ENCODE data around the gene ZSCAN1.

The ZSCAN1 gene

DNA sequence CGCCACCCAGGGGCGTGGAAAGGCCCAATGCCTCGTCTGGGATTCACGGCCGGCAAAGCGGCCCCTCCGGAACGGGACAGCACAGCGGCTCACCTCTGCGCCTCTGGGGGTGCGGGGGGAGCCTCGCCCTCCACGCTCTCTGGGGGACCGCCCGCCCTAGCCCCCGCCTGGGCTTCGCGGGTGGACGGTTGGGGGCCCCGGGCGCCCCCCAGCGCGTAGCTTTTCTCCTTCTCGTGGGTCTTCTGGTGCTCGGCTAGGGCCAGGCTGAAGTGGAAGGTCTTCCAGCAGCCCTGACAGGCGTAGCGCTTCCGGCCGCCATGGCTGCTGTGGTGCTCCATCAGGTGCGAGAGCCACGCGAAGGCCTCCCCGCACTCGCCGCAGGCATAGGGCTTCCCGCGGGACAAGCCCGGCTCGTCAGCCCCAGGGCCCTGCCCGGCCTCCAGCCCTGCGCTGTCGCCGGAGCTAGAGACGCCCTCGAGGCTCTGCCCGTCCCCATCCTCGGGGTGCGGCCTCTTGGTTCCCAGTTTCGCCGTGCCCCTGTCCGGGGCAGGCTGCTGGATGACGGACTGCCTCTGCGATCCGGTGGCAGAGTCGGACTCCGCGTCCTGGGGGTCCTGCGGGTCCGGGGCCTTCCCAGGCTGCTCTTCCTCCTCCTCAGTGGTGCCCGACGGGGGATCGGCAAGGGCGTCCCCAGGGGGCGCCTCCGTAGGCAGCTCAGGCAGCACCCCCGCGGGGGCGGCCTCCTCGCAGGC is 50.9 kb downstream of the ZSCAN1 start:
- no peak for DNase-seq (ENCODE audit: low spot score)

DNA sequence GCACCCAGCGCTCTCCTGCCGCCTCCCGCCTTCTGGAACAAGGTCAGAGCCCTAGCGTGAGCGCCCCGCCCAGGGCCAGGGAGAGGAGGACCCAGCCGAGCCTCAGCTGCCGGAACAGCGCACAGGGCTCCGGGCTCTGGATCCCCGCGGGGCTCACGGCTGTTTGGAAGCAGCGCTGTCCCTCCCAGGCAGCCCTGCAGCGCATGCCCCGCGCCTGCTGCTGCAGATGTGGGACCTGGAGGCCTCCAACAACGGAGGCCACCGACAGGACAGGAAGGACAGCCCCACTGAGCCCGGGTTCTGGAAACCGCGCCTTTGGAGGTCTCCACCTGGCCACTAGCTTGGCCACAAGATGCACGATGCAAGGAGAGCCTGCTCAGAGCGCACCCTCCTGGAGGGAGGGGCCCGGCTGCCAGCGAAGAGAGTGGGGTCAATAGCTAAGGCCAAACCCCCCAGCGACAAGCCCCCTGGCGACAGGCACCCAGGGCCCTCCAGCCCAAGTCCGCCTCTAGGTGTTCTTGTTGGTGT is 51.6 kb downstream of the ZSCAN1 start:
- DNase-seq (ENCODE audit: low spot score): no peak

DNA sequence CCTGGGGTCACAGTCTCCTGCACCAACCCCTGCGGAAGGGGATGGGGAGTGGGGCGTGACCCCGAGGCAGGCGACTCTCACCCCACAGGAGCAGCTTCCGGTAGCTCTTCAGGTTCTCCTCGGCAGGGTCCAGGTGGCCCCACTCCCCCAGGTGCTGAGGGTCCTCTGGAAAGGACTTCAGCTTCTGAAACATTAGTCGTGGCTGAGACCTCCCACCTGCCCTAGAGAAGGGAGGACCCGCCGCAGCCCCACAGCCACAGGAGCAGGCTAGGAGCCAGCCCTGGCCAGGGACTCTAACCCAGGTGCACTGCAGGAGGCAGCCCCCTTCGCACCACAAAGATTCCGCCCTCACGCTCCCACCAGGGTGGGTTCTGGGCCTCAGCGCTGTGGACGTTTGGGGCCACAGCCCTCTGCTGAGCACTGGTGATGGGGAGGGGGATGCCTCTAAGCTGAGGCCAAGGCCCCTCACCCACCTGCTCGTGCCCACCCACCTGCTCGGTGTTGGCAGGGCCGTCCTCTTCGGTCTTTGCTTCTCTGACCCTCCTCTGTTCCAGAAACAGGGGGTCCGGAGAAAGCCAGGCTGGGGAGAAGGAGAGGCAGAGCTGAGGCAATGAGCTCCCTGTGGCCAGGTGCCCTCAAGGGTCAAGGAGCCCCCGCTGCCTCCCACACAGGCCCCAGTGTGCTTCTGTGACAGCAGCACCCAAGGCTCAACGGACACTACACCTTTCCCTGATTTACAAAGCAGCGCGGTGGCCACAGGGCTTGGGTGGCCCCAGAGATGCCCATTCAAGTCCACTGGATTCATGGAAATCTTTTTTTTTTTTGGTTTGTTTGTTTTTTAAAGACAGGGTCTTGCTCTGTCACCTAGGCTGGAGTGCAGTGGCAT is 53.2 kb downstream of the ZSCAN1 start:
- DNase-seq (ENCODE audit: low spot score): no peak

DNA sequence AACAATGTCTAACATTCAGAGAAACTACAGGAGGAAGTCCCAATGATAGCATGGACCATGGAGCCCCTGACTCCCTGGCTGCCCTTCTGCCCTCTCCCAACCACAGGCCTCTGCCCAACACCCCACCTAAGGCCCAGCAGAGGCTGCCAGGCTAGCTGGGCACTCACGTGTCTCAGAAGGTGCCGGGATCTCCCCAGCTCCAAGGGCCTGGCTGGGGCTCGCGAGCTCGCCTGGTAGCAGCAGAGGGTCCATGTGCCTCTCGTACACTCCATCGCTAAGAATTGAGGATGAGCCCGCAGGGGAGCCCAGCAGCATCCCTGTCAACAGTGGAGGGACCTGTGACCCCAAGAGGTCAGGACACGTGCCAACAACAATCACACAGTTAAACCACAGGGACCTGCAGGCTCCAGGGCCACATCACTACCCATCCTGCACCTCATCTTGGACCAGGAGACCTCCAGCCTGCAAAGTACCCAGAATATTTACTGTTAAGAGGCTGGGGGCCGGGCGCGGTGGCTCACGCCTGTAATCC is 54.8 kb downstream of the ZSCAN1 start:
- no peak for DNase-seq (ENCODE audit: low spot score)

DNA sequence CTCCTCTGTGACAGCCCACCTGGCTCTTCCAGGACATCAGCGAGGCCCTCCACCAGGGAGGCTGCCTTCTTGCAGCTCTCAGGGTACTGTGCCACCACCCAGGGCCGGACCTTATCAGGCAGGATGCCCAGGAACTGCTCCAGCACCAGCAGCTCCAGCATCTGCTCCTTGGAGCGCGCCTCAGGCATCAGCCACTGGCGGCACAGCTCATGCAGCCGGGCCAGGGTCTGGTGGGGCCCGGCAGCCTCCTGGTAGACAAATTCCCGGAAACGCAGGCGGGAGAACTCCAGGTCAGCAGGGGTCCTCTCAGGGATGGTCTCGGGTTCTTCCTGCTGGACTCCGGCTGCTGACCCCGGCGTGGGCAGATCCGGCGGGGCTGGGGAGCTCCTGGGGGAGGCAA is 56.0 kb downstream of the ZSCAN1 start:
- DNase-seq (ENCODE audit: low spot score): no peak

DNA sequence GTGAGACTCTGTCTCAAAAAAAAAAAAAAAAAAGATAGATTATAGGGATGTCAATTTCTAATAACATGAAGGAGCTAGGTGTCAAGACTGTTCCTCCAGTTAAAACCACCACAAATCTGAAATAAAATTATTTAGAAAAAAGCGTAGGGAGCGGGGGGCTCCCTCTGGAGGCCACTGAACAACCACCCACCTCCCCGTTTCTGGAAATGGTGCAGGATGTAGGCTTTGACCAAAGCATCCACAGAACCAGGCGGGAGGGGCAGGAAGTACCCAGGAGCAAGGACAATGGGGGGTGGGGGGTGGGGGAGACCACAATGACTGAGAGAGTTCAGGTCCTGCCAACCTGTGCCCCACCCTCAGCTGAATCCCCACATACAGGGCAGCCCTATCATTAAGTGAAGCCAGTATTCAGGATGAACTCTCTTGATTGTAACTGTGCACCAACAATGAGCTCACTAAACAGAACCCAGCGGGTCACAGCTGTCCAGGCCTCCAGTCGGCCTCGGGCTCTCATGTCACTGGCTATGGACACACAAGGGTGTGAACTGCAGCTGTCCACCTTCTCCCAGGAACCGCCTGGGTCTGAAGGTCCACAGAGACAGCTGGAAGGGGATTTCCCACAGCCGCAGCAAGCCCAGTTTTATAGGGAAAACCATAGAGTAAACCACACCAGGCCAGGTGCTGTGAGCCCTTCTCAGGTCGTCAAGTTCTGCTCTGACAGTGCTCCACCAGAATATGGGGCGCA is 57.6 kb downstream of the ZSCAN1 start:
- no peak for DNase-seq (ENCODE audit: low spot score)

DNA sequence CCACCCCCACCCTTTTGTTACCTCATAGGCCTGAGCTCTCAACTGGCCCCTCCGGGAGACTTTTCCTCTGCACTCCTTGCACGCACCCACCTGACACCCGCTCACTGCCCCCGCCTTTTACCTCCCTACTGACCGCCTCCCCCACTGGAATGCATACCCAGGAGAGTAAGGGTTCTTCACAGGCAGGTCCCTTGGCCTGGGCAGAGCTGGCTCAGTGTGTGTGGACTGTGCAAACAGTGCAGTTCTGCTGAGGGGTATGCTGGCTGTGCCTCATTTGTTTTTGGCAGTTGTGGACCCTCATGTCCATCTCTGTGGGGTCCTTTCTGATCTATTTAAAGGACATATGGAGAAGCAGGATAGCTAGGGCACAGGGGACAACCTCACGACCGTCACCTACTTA is 59.2 kb downstream of the ZSCAN1 start:
- no peak for DNase-seq (ENCODE audit: low spot score)

DNA sequence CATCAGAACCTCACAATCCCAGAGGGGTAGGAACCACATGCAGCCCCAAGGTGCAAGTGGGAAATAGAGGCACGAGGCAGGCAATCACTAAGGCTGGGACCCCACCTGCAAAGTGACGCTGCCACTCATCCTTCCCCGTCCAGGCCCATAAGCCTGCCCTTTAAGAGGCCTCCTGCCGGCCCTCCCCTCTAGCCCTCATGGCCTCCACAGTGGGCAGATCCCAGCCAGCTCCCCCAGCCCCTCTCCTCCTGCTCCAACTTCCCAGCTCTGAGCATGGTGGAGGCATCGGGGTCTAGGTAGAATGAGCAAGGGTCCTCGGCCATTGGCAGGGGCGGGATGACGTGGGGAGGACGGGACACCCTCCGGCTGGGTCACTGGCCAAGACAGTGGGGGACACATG is 61.5 kb downstream of the ZSCAN1 start:
- DNase-seq (ENCODE audit: low spot score): no peak

DNA sequence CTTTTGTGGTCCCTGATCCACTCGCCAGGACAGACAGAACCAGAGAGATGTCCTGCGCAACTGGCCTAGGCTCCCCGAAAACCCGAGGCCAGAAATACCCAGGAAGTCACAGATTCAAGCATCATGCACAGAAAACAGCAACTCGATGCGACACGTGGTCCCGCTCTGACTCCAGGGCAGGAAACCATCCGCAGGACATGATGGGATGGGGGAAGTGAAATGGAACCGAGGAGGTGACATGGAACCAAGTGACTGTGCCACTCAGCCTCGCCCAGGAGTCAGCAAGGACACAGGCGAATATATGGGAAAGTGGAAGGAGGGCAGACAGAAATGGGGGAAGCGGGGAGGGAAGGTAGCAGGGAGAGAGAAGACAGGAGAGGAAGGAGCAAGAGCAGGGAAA is 63.1 kb downstream of the ZSCAN1 start:
- DNase-seq (ENCODE audit: low spot score): no peak

DNA sequence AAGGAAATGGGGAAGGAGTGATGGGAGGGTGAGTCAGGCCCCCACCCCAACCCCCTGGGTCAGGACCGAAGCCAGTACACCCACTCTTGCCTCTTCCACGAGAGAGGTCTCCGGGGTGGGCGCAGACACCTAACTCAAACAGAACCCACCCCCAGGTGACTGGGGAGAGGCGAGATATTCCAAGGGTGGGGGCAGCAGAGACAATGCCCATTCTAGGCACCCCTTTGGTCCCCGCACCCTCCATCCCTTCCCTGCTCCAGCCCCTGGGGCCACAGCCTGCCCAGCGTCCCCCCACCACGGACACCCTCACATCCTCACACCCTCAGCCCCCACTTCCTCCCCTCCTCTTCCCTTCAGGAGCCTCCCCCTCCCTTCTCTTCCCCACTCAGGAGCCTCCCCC is 63.5 kb downstream of the ZSCAN1 start:
- DNase-seq (ENCODE audit: low spot score): no peak

DNA sequence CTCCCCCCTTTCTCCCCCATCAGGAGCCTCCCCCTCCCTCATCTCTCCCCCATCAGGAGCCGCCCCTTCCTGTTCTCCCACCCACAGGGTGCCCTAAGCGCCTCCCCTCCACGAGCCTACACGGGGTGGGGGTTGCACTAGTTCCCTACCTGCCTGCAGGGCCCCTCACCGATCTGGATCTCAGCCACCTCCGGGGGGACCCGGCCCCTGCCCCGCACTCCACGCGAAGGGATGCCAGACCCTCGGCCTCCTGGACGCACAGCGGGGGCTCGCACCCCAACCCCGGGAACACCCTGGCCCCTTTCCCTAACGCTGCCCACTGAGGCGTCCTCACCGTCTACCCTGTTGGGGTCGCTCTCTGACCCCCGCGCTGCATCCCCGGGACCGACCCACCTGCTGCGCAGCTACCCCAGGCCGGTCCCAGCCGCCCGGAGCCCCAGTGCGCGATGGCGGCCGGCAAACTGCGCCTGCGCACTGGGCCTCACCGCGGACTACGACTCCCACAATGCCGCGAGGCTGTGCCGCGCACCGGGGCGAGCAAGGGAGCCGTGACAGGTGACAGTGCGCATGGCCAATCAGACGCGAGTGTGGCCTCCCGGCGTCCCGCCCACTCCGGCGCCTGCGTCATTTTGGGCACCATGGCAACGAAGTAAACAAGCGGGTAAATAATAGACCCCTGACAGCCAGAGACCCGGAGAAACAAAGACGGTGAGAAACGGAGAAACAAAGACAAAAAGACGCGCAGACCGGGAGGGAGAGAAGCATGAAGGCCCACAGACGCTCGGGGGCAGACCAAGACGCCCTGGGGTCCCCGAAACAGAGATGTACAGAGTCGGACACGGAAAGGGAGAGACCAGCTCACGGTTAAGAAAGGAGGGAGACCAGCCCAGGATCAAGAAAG is 64.2 kb downstream of the ZSCAN1 start, which contains the start of gene ZSCAN18:
Gene ZSCAN18, minus strand, starts transcription at position 451 of the 901 bp plus-strand sequence. CDS start 7,964 bp downstream, outside the sequence.
- peak; percentile 92 for DNase-seq (ENCODE audit: low spot score)

DNA sequence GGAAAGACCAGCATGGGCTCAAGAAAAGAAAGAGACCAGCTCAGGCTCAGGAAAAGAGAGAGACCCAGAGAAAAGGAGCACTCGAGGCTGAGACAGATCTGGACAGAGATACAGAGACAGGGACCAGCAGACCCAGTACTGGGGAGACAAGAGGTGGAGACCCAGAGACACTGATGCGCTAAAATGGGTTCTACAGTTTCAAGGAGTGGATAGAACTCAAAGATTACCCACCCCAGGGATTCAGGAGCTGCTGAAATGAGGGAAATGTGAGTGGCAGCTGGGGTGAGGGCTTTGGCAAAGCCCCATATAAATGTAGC is 64.8 kb downstream of the ZSCAN1 start:
- DNase-seq (ENCODE audit: low spot score): no peak

All from SK-N-DZ (cell line).